Fibroblast of lung (primary cell): ENCODE measurements around the gene GRIK1. TPM values are rescaled to one million over a fixed set of nuclear protein-coding genes. Genes with fewer than 3 reads are reported as not detected.

Source experiments
- DNase-seq, 2 donors: peaks; one replicate each; pipeline versions ENCODE4 v3.0.0 to v3.0.0-alpha.2; 2010; ENCODE audit warnings: low read depth in 2 of 2
- H2AFZ ChIP-seq: 2 replicates; pipeline ENCODE4 v1.5.1; 2012; ENCODE audit warnings: low read length, control low read depth, inconsistent platforms
- H3K27ac ChIP-seq: 2 replicates; pipeline ENCODE4 v1.5.1; 2011; ENCODE audit warnings: low read length, control low read depth; ENCODE audit not compliant: insufficient read depth
- H3K27me3 ChIP-seq: 2 replicates; pipeline ENCODE4 v1.5.1; 2011; ENCODE audit warnings: mild to moderate bottlenecking, low read length; ENCODE audit not compliant: control insufficient read depth, insufficient read depth
- H3K36me3 ChIP-seq: 2 replicates; pipeline ENCODE4 v1.5.1; 2011; ENCODE audit warnings: low read length; ENCODE audit not compliant: control insufficient read depth, insufficient read depth
- H3K4me1 ChIP-seq: 2 replicates; pipeline ENCODE4 v1.5.1; 2011; ENCODE audit warnings: low read length; ENCODE audit not compliant: control insufficient read depth, insufficient read depth; ENCODE audit errors: extremely low read depth
- H3K4me2 ChIP-seq: 2 replicates; pipeline ENCODE4 v1.5.1; 2011; ENCODE audit warnings: low read length, control low read depth; ENCODE audit not compliant: insufficient read depth; ENCODE audit errors: extremely low read depth
- H3K4me3 ChIP-seq, 4 experiments: fragments of 200-600 bp in 1 of 4; sonication (generic) in 1 of 4; replicated peaks in 1 of 4; 2 replicates each; pipeline ENCODE4 v1.5.1; 2011 to 2016; ENCODE audit warnings: low read length in 4 of 4, low read depth in 3 of 4, mild to moderate bottlenecking in 3 of 4, control low read depth in 2 of 4, inconsistent platforms in 1 of 4, mixed read lengths in 1 of 4; ENCODE audit not compliant: insufficient read depth in 1 of 4; ENCODE audit errors: control extremely low read depth in 1 of 4
- H3K79me2 ChIP-seq: 2 replicates; pipeline ENCODE4 v1.5.1; 2012; ENCODE audit warnings: mild to moderate bottlenecking, low read length, inconsistent platforms; ENCODE audit not compliant: control insufficient read depth, insufficient read depth
- H3K9ac ChIP-seq: 2 replicates; pipeline ENCODE4 v1.5.1; 2011; ENCODE audit warnings: mild to moderate bottlenecking, low read length, control low read depth; ENCODE audit not compliant: insufficient read depth
- H3K9me3 ChIP-seq: 2 replicates; pipeline ENCODE4 v1.5.1; 2012; ENCODE audit warnings: low read depth, low read length; ENCODE audit not compliant: control insufficient read depth, insufficient read depth
- H4K20me1 ChIP-seq: 2 replicates; pipeline ENCODE4 v1.5.1; 2011; ENCODE audit warnings: low read length; ENCODE audit not compliant: control insufficient read depth, insufficient read depth; ENCODE audit errors: extremely low read depth
- CTCF ChIP-seq, 2 donors: IDR thresholded peaks in 1 of 2; conservative IDR thresholded peaks in 1 of 2; 1 replicate in 1 of 2; 2 replicates in 1 of 2; pipeline ENCODE4 v1.5.1; 2011 to 2012; ENCODE audit warnings: low read length in 2 of 2, control low read depth in 1 of 2, inconsistent platforms in 1 of 2, low read depth in 1 of 2, mild to moderate bottlenecking in 1 of 2
- EZH2 ChIP-seq: IDR thresholded peaks from 2 replicates; pipeline ENCODE4 v1.5.1; 2012; ENCODE audit warnings: low read length, control low read depth, mild to moderate bottlenecking; ENCODE audit errors: missing control alignments
- polyA plus RNA-seq, 2 donors: library from polyadenylated mRNA; depleted of rRNA in 1 of 2; stranded (reverse) in 1 of 2; unstranded in 1 of 2; fragments of >200 nt; gene quantifications; 2 replicates each; pipeline ENCODE4 v1.2.1, GENCODE V29; 2011 to 2012; ENCODE audit warnings: missing spikeins in 1 of 2
- total RNA-seq: library from RNA; depleted of rRNA; stranded (reverse); fragments of >200 nt; gene quantifications from 2 replicates; pipeline ENCODE4 v1.2.1, GENCODE V29; 2014

The GRIK1 gene
- total and polyA plus RNA-seq, 2 donors (not counting 1 experiment from before 2014, with no cell fraction given), result not detected

- H3K79me2 ChIP-seq, result no peaks in the 10 kb centered on the region
- no peaks in the 10 kb centered on the region for H4K20me1 ChIP-seq
- H3K4me2 ChIP-seq, result no peak overlapping the region
- H2AFZ ChIP-seq, result no peak overlapping the region
- no peaks in the 10 kb centered on the region for H3K36me3 ChIP-seq
- TF ChIP-seq CTCF (conservative IDR thresholded peaks at IDR 0.05 in 1 of 2, IDR thresholded peaks at IDR 0.05 in 1 of 2; ENCODE audit: low read depth in 1 of 2, low read length in 2 of 2) (no peak), EZH2 (no peak)
- H3K27ac ChIP-seq, result no peak overlapping the region
- no peaks in the 10 kb centered on the region for H3K4me1 ChIP-seq
- H3K4me3 ChIP-seq, result no peak overlapping the region
- DNase-seq, result no peak
- H3K27me3 ChIP-seq, result no peaks in the 10 kb centered on the region
- H3K9ac ChIP-seq, result no peak overlapping the region
- no peaks in the 10 kb centered on the region for H3K9me3 ChIP-seq
Measured at GRCh38 chr21:29721964-29722363, 217.8 kb downstream of the GRIK1 start.

GRCh38 chr21:29721221-29721620, 218.6 kb downstream of the GRIK1 start:
- Histone ChIP-seq H2AFZ (no peak overlapping the region), H3K27me3 (no peaks in the 10 kb centered on the region), H3K9me3 (no peaks in the 10 kb centered on the region), H4K20me1 (no peaks in the 10 kb centered on the region), H3K9ac (no peak overlapping the region), H3K4me1 (no peaks in the 10 kb centered on the region), H3K4me2 (no peak overlapping the region), H3K79me2 (no peaks in the 10 kb centered on the region), H3K4me3 (no peak overlapping the region), H3K27ac (no peak overlapping the region), H3K36me3 (no peaks in the 10 kb centered on the region)
- TF ChIP-seq EZH2, result no peak
- no peak for TF ChIP-seq CTCF (conservative IDR thresholded peaks at IDR 0.05 in 1 of 2, IDR thresholded peaks at IDR 0.05 in 1 of 2; ENCODE audit: low read depth in 1 of 2, low read length in 2 of 2)
- no peak for DNase-seq

GRCh38 chr21:29719521-29719920, 220.3 kb downstream of the GRIK1 start:
- H3K27me3 ChIP-seq, result no peaks in the 10 kb centered on the region
- no peaks in the 10 kb centered on the region for H3K9me3 ChIP-seq
- H3K4me2 ChIP-seq, result no peak overlapping the region
- H3K27ac ChIP-seq, result no peak overlapping the region
- H3K4me3 ChIP-seq, result no peak overlapping the region
- no peaks in the 10 kb centered on the region for H3K4me1 ChIP-seq
- no peak overlapping the region for H3K9ac ChIP-seq
- no peaks in the 10 kb centered on the region for H3K36me3 ChIP-seq
- no peaks in the 10 kb centered on the region for H3K79me2 ChIP-seq
- DNase-seq, result no peak
- no peak for TF ChIP-seq CTCF (conservative IDR thresholded peaks at IDR 0.05 in 1 of 2, IDR thresholded peaks at IDR 0.05 in 1 of 2; ENCODE audit: low read depth in 1 of 2, low read length in 2 of 2)
- TF ChIP-seq EZH2, result no peak
- no peaks in the 10 kb centered on the region for H4K20me1 ChIP-seq
- H2AFZ ChIP-seq, result no peak overlapping the region
